Liver (tissue), 9 donors: ENCODE data around the gene ZW10. TPM values are rescaled to one million over a fixed set of nuclear protein-coding genes. Genes with fewer than 3 reads are reported as not detected.
A peak's percentile ranks its signal among the peaks of the same experiment; 100 is the strongest.

ENCODE experiments used
- DNase-seq: peaks from one replicate; pipeline ENCODE4 v3.0.0-alpha.2; 2017; ENCODE audit warnings: low spot score
- H3K27ac ChIP-seq, 2 donors: one replicate each; pipeline ENCODE4 v1.7.0; 2013; ENCODE audit warnings: inconsistent platforms in 2 of 2, low read length in 2 of 2, control low read depth in 1 of 2, low read depth in 1 of 2, mild to moderate bottlenecking in 1 of 2
- H3K27me3 ChIP-seq, 4 donors: one replicate each; pipeline versions ENCODE4 v1.6.1 to v1.7.0; 2013; ENCODE audit warnings: low read length in 3 of 4, inconsistent platforms in 1 of 4, mild to moderate bottlenecking in 1 of 4, moderate library complexity in 1 of 4; ENCODE audit not compliant: control insufficient read depth in 4 of 4, insufficient read depth in 4 of 4
- H3K36me3 ChIP-seq, 4 donors: one replicate each; pipeline versions ENCODE4 v1.6.1 to v1.7.0; 2013; ENCODE audit warnings: low read length in 3 of 4, mild to moderate bottlenecking in 3 of 4, low read depth in 1 of 4, moderate library complexity in 1 of 4; ENCODE audit not compliant: control insufficient read depth in 4 of 4, insufficient read depth in 3 of 4
- H3K4me1 ChIP-seq, 4 donors: one replicate each; pipeline versions ENCODE4 v1.6.1 to v1.7.0; 2013; ENCODE audit warnings: low read length in 3 of 4, mild to moderate bottlenecking in 3 of 4, moderate library complexity in 1 of 4; ENCODE audit not compliant: control insufficient read depth in 4 of 4, insufficient read depth in 4 of 4
- H3K4me3 ChIP-seq, 3 donors: one replicate each; pipeline versions ENCODE4 v1.6.1 to v1.7.0; 2013; ENCODE audit warnings: low read length in 3 of 3, control low read depth in 1 of 3, low read depth in 1 of 3, mild to moderate bottlenecking in 1 of 3
- H3K9ac ChIP-seq, 2 donors: one replicate each; pipeline ENCODE4 v1.7.0; 2013; ENCODE audit warnings: low read length in 2 of 2, mild to moderate bottlenecking in 2 of 2, moderate library complexity in 2 of 2, control low read depth in 1 of 2, low read depth in 1 of 2
- H3K9me3 ChIP-seq, 4 donors: one replicate each; pipeline versions ENCODE4 v1.6.1 to v1.7.0; 2013; ENCODE audit warnings: low read length in 3 of 4; ENCODE audit not compliant: control insufficient read depth in 4 of 4
- CTCF ChIP-seq: fragments of 150-350 bp; IDR thresholded peaks from 2 replicates; pipeline ENCODE4 v1.5.1; 2017; ENCODE audit warnings: improper control_type of control experiment, low read depth, low read length; ENCODE audit not compliant: missing input control
- EGR1 ChIP-seq, 2 donors: IDR thresholded peaks; 2 replicates each; pipeline ENCODE4 v1.6.1; 2016 to 2018; ENCODE audit warnings: antibody characterized with exemption in 2 of 2, low read depth in 2 of 2
- FOXA1 ChIP-seq: IDR thresholded peaks from 2 replicates; pipeline ENCODE4 v1.6.1; 2016; ENCODE audit warnings: antibody characterized with exemption
- FOXA2 ChIP-seq: IDR thresholded peaks from 2 replicates; pipeline ENCODE4 v1.6.1; 2016; ENCODE audit warnings: antibody characterized with exemption
- GABPA ChIP-seq, 2 donors: IDR thresholded peaks in 1 of 2; conservative IDR thresholded peaks in 1 of 2; 2 replicates each; pipeline ENCODE4 v1.6.1; 2016; ENCODE audit warnings: antibody characterized with exemption in 2 of 2, mild to moderate bottlenecking in 1 of 2, moderate library complexity in 1 of 2
- HNF4A ChIP-seq, 2 donors: conservative IDR thresholded peaks; 2 replicates each; pipeline ENCODE4 v1.6.1; 2016; ENCODE audit warnings: antibody characterized with exemption in 2 of 2, mild to moderate bottlenecking in 2 of 2
- JUND ChIP-seq, 2 donors: IDR thresholded peaks; 2 replicates each; pipeline ENCODE4 v1.6.1; 2016; ENCODE audit warnings: antibody characterized with exemption in 2 of 2
- MAX ChIP-seq: IDR thresholded peaks from 2 replicates; pipeline ENCODE4 v1.6.1; 2016; ENCODE audit warnings: antibody characterized with exemption
- RAD21 ChIP-seq, 2 donors: IDR thresholded peaks; 2 replicates each; pipeline ENCODE4 v1.6.1; 2016; ENCODE audit warnings: antibody characterized with exemption in 2 of 2, mild to moderate bottlenecking in 2 of 2
- REST ChIP-seq: IDR thresholded peaks from 2 replicates; pipeline ENCODE4 v1.6.1; 2016; ENCODE audit warnings: antibody characterized with exemption, mild to moderate bottlenecking
- SP1 ChIP-seq: IDR thresholded peaks from 2 replicates; pipeline ENCODE4 v1.6.1; 2018; ENCODE audit warnings: antibody characterized with exemption, mild to moderate bottlenecking
- TAF1 ChIP-seq: conservative IDR thresholded peaks from 2 replicates; pipeline ENCODE4 v1.6.1; 2016; ENCODE audit warnings: antibody characterized with exemption, mild to moderate bottlenecking
- YY1 ChIP-seq: IDR thresholded peaks from 2 replicates; pipeline ENCODE4 v1.6.1; 2016; ENCODE audit warnings: antibody characterized with exemption, mild to moderate bottlenecking
- ZBTB33 ChIP-seq: IDR thresholded peaks from 2 replicates; pipeline ENCODE4 v1.6.1; 2016; ENCODE audit warnings: antibody characterized with exemption
- WGBS: extraction: QIAGEN DNeasy Blood & Tissue Kit; methylation state at CpG from one replicate; pipeline ENCODE4 v1.1.7; 2013; 5-methylcytosine and 5-hydroxymethylcytosine counted together
- polyA plus RNA-seq, 2 donors: library from polyadenylated mRNA; stranded (reverse) in 1 of 2; unstranded in 1 of 2; fragments of 200-250 nt in 1 of 2; fragments of >200 nt in 1 of 2; fragmentation: Nextera tagmentation in 1 of 2; extraction: Ambion mirVana in 1 of 2; gene quantifications; one replicate each; pipeline versions ENCODE4 v1.2.1 to v1.2.3, GENCODE V29; 2013 to 2015
- total RNA-seq, 2 donors: library from RNA; depleted of rRNA; stranded (reverse); fragments of >200 nt; gene quantifications; one replicate each; pipeline ENCODE4 v1.2.3, GENCODE V29; 2014
- donor health status: healthy.
- donor health status: healthy.
- donor health status: healthy.
- donor health status: healthy.
- donor health status: healthy.

The ZW10 gene
- total and polyA plus RNA-seq, 4 donors = 3.7 to 16.8 (median 9.3) TPM

- Histone ChIP-seq H3K4me1 (no peaks in the 10 kb centered on the region), H3K9me3 (no peaks in the 10 kb centered on the region), H3K27ac (no peak overlapping the region), H3K36me3 (peaks cover 0 to 2% (median 0%) of the 10 kb centered on the region in 4 donors), H3K27me3 (no peaks in the 10 kb centered on the region), H3K9ac (no peak overlapping the region), H3K4me3 (no peak overlapping the region)
- 81% methylated on average over 15 of the region's 15 CpGs for WGBS
- peak; percentile 53 for DNase-seq
- no peak for TF ChIP-seq HNF4A (conservative IDR thresholded peaks at IDR 0.05)
- no peak for TF ChIP-seq CTCF
- no peak for TF ChIP-seq FOXA1
- TF ChIP-seq ZBTB33 = no peak
- no peak for TF ChIP-seq TAF1
- no peak for TF ChIP-seq GABPA (IDR thresholded peaks at IDR 0.05 in 1 of 2, conservative IDR thresholded peaks at IDR 0.05 in 1 of 2)
- no peak for TF ChIP-seq FOXA2
- no peak for TF ChIP-seq SP1
- no peak for TF ChIP-seq JUND (IDR thresholded peaks at IDR 0.05)
- no peak for TF ChIP-seq EGR1 (IDR thresholded peaks at IDR 0.05; ENCODE audit: low read depth in 2 of 2)
- no peak for TF ChIP-seq MAX
- TF ChIP-seq RAD21 (IDR thresholded peaks at IDR 0.05) = no peak
Measured at GRCh38 chr11:113690619-113691569, 82.6 kb downstream of the ZW10 start.

- H3K4me1 ChIP-seq = no peaks in the 10 kb centered on the region
- H3K27ac ChIP-seq = no peak overlapping the region
- no peak for TF ChIP-seq YY1
- TF ChIP-seq TAF1 = no peak
- TF ChIP-seq REST = no peak
- no peak for TF ChIP-seq JUND (IDR thresholded peaks at IDR 0.05)
- no peaks in the 10 kb centered on the region for H3K9me3 ChIP-seq
- no peak overlapping the region for H3K9ac ChIP-seq
- DNase-seq = no peak
- no peaks in the 10 kb centered on the region for H3K27me3 ChIP-seq
- no peak overlapping the region for H3K4me3 ChIP-seq
- H3K36me3 ChIP-seq = peaks cover 0 to 2% (median 0%) of the 10 kb centered on the region in 4 donors
- WGBS = 96% methylated on average over 19 of the region's 19 CpGs
Measured at GRCh38 chr11:113689768-113690618, 83.5 kb downstream of the ZW10 start.
